Trophoblast cell (in vitro differentiated cells and primary cell): ENCODE results near the gene PTPRN2.
"Not testable (repeated sequence)": the region's sequence is repeated elsewhere in the genome, so short reads cannot be mapped to it uniquely, and the experiment has no call there.

Source experiments
- DNase-seq, 2 donors: peaks; one replicate each; pipeline ENCODE4 v3.0.0-alpha.2; 2016
- H2AFZ ChIP-seq: 2 replicates; pipeline ENCODE4 v1.6.1; 2013; ENCODE audit warnings: low read length, moderate library complexity, mild to moderate bottlenecking; ENCODE audit not compliant: insufficient read depth, poor library complexity
- H2AK5ac ChIP-seq: 2 replicates; pipeline ENCODE4 v1.6.1; 2013; ENCODE audit warnings: mild to moderate bottlenecking, low read length
- H2BK120ac ChIP-seq: 2 replicates; pipeline ENCODE4 v1.6.1; 2013; ENCODE audit warnings: low read length, mild to moderate bottlenecking, moderate library complexity; ENCODE audit not compliant: insufficient read depth, poor library complexity
- H2BK12ac ChIP-seq: 2 replicates; pipeline ENCODE4 v1.6.1; 2013; ENCODE audit warnings: mild to moderate bottlenecking, low read length, moderate library complexity
- H2BK5ac ChIP-seq: 2 replicates; pipeline ENCODE4 v1.6.1; 2013; ENCODE audit warnings: low read length, low read depth, moderate library complexity, mild to moderate bottlenecking; ENCODE audit not compliant: poor library complexity
- H3K14ac ChIP-seq: 2 replicates; pipeline ENCODE4 v1.6.1; 2013; ENCODE audit warnings: mild to moderate bottlenecking, low read length
- H3K18ac ChIP-seq: 2 replicates; pipeline ENCODE4 v1.6.1; 2013; ENCODE audit warnings: mild to moderate bottlenecking, low read length
- H3K23ac ChIP-seq: 2 replicates; pipeline ENCODE4 v1.6.1; 2013; ENCODE audit warnings: low read length
- H3K27ac ChIP-seq: 2 replicates; pipeline ENCODE4 v1.5.1; 2013; ENCODE audit warnings: low read depth, mild to moderate bottlenecking, inconsistent platforms, low read length, moderate library complexity
- H3K27me3 ChIP-seq: 2 replicates; pipeline ENCODE4 v1.6.1; 2013; ENCODE audit warnings: inconsistent platforms, mild to moderate bottlenecking, low read length, moderate library complexity; ENCODE audit not compliant: insufficient read depth
- H3K36me3 ChIP-seq, 2 experiments: 1 replicate in 1 of 2; 2 replicates in 1 of 2; pipeline ENCODE4 v1.6.1; 2013; ENCODE audit warnings: low read length in 2 of 2, mild to moderate bottlenecking in 2 of 2, moderate library complexity in 1 of 2; ENCODE audit not compliant: insufficient read depth in 2 of 2, control insufficient read depth in 1 of 2
- H3K4ac ChIP-seq: 2 replicates; pipeline ENCODE4 v1.6.1; 2013; ENCODE audit warnings: low read depth, mild to moderate bottlenecking, low read length, moderate library complexity
- H3K4me1 ChIP-seq, 2 experiments: 1 replicate in 1 of 2; 2 replicates in 1 of 2; pipeline ENCODE4 v1.6.1; 2013; ENCODE audit warnings: low read length in 2 of 2, mild to moderate bottlenecking in 2 of 2, moderate library complexity in 1 of 2; ENCODE audit not compliant: insufficient read depth in 2 of 2, control insufficient read depth in 1 of 2
- H3K4me2 ChIP-seq: 2 replicates; pipeline ENCODE4 v1.6.1; 2013; ENCODE audit warnings: inconsistent platforms, mild to moderate bottlenecking, low read length, moderate library complexity
- H3K4me3 ChIP-seq: 2 replicates; pipeline ENCODE4 v1.5.1; 2013; ENCODE audit warnings: mild to moderate bottlenecking, low read depth, low read length, inconsistent platforms
- H3K79me1 ChIP-seq: one replicate; pipeline ENCODE4 v1.6.1; 2013; ENCODE audit warnings: low read length
- H3K79me2 ChIP-seq: 2 replicates; pipeline ENCODE4 v1.6.1; 2013; ENCODE audit warnings: low read length, mild to moderate bottlenecking; ENCODE audit not compliant: control insufficient read depth, insufficient read depth, poor library complexity
- H3K9ac ChIP-seq: 2 replicates; pipeline ENCODE4 v1.6.1; 2013; ENCODE audit warnings: mild to moderate bottlenecking, low read length
- H3K9me3 ChIP-seq: 2 replicates; pipeline ENCODE4 v1.6.1; 2013; ENCODE audit warnings: low read depth, mild to moderate bottlenecking, control low read depth, inconsistent platforms, low read length; ENCODE audit not compliant: insufficient read depth
- H4K12ac ChIP-seq: 2 replicates; pipeline ENCODE4 v1.6.1; 2013; ENCODE audit warnings: low read depth, mild to moderate bottlenecking, low read length, moderate library complexity
- H4K8ac ChIP-seq: 2 replicates; pipeline ENCODE4 v1.6.1; 2013; ENCODE audit warnings: low read depth, mild to moderate bottlenecking, low read length, moderate library complexity
- H4K91ac ChIP-seq: one replicate; pipeline ENCODE4 v1.6.1; 2013; ENCODE audit warnings: low read depth, mild to moderate bottlenecking, low read length, moderate library complexity
- WGBS: extraction: QIAGEN DNeasy Blood & Tissue Kit; methylation state at CpG from one replicate; pipeline ENCODE4 v1.1.7; 2013; ENCODE audit warnings: missing lambda C conversion rate; ENCODE audit not compliant: insufficient read length, insufficient coverage; ENCODE audit errors: extremely low coverage; 5-methylcytosine and 5-hydroxymethylcytosine counted together

Gene PTPRN2

GRCh38 chr7:157849341-157849596 lies 738.4 kb downstream of the PTPRN2 start:
- Histone ChIP-seq H3K36me3 (no peaks in the 10 kb centered on the region), H2BK120ac (no peak overlapping the region), H3K23ac (no peak overlapping the region), H2BK12ac (no peak overlapping the region), H2AFZ (no peak overlapping the region), H4K91ac (no peak overlapping the region), H3K4me1 (no peaks in the 10 kb centered on the region), H3K9me3 (peaks cover 19% of the 10 kb centered on the region), H4K12ac (no peak overlapping the region), H2AK5ac (no peak overlapping the region), H3K4me2 (no peak overlapping the region), H3K18ac (no peak overlapping the region), H3K14ac (no peak overlapping the region), H3K27ac (no peak overlapping the region), H4K8ac (no peak overlapping the region), H3K27me3 (no peaks in the 10 kb centered on the region), H3K79me1 (no peaks in the 10 kb centered on the region), H3K4me3 (no peak overlapping the region), H3K9ac (no peak overlapping the region), H3K4ac (no peak overlapping the region), H3K79me2 (no peaks in the 10 kb centered on the region), H2BK5ac (no peak overlapping the region)
- no CpG with 5 or more reads among the region's 6 CpGs for WGBS
- DNase-seq: no peak

- WGBS: no CpG with 5 or more reads among the region's 32 CpGs
Observed at GRCh38 chr7:157848508-157849340, 738.9 kb downstream of the PTPRN2 start.

GRCh38 chr7:157847756-157848487 lies 739.7 kb downstream of the PTPRN2 start:
- not testable (repeated sequence) for H2AK5ac ChIP-seq, H3K14ac ChIP-seq, H3K27me3 ChIP-seq, H3K4ac ChIP-seq, H3K79me2 ChIP-seq, H2BK120ac ChIP-seq, H3K18ac ChIP-seq, H2BK12ac ChIP-seq, H4K8ac ChIP-seq, H3K23ac ChIP-seq, H3K36me3 ChIP-seq, H2BK5ac ChIP-seq, H3K9ac ChIP-seq, H3K4me2 ChIP-seq, H2AFZ ChIP-seq, H3K4me1 ChIP-seq, H4K91ac ChIP-seq, H3K4me3 ChIP-seq, H3K27ac ChIP-seq, H4K12ac ChIP-seq, DNase-seq, H3K79me1 ChIP-seq
- H3K9me3 ChIP-seq: peaks cover 16% of the 10 kb centered on the region
- WGBS: no CpG with 5 or more reads among the region's 14 CpGs

More at GRCh38 chr7:157848508-157849340, 738.9 kb downstream of the PTPRN2 start:
- Histone ChIP-seq H3K27ac (no peak overlapping the region), H3K79me1 (no peaks in the 10 kb centered on the region), H4K12ac (peak overlapping the region; percentile 20), H3K4me1 (no peaks in the 10 kb centered on the region), H3K4me2 (no peak overlapping the region), H3K4ac (no peak overlapping the region), H2BK5ac (no peak overlapping the region), H4K91ac (no peak overlapping the region), H2AFZ (no peak overlapping the region), H3K9me3 (peaks cover 19% of the 10 kb centered on the region), H3K18ac (no peak overlapping the region), H2BK12ac (no peak overlapping the region), H3K9ac (no peak overlapping the region), H3K4me3 (no peak overlapping the region), H3K36me3 (no peaks in the 10 kb centered on the region), H3K14ac (no peak overlapping the region), H2BK120ac (no peak overlapping the region), H2AK5ac (no peak overlapping the region), H3K23ac (no peak overlapping the region), H3K27me3 (no peaks in the 10 kb centered on the region), H4K8ac (no peak overlapping the region), H3K79me2 (no peaks in the 10 kb centered on the region)
- no peak for DNase-seq

GRCh38 chr7:157846746-157847145 lies 740.9 kb downstream of the PTPRN2 start:
- H3K4me3 ChIP-seq, H3K4me1 ChIP-seq, H4K8ac ChIP-seq, H3K79me1 ChIP-seq, H3K4me2 ChIP-seq, H3K4ac ChIP-seq, H2BK120ac ChIP-seq, H3K36me3 ChIP-seq, H2BK12ac ChIP-seq, H4K91ac ChIP-seq, H3K9ac ChIP-seq, H2AFZ ChIP-seq, H2AK5ac ChIP-seq, H4K12ac ChIP-seq, H3K23ac ChIP-seq, H3K18ac ChIP-seq, H3K27ac ChIP-seq, H3K79me2 ChIP-seq, H3K27me3 ChIP-seq, DNase-seq, H3K14ac ChIP-seq, H2BK5ac ChIP-seq: not testable (repeated sequence)
- WGBS: no CpG with 5 or more reads among the region's 12 CpGs
- H3K9me3 ChIP-seq: peaks cover 16% of the 10 kb centered on the region
